HT-29 (cell line): Measurements from ENCODE around the gene RPL37. TPM values are rescaled to one million over a fixed set of nuclear protein-coding genes. Genes with fewer than 3 reads are reported as not detected.
A peak's percentile ranks its signal among the peaks of the same experiment; 100 is the strongest.

ENCODE experiments used
- small RNA-seq: library from RNA; depleted of rRNA; stranded (forward); fragments of <200 nt; gene quantifications from one replicate; pipeline ENCODE3, GENCODE V24; 2014
- total RNA-seq: library from RNA; depleted of rRNA; stranded (reverse); fragments of >200 nt; shearing (Covaris generic); gene quantifications from 2 replicates; pipeline ENCODE4 v1.2.3, GENCODE V29; 2014; rRNA removed

Gene RPL37
- total RNA-seq, 1 experiment from 2014 or later, result 2,122 TPM

Small RNAs within 50 kb of the gene (small RNA-seq; reads per million reads assigned to genes)
- not detected for gene RF00191
- gene SNORD72, result 70.3 reads per million, percentile 96 among the genes with 10 or more reads in this experiment

Other genes starting within 250 kb of the RPL37 start
- gene PTGER4, start 155.3 kb downstream of the RPL37 start, total RNA-seq, result 0.42 and 3.6 TPM in 2 replicates
- gene TTC33, start 79.3 kb downstream of the RPL37 start, total RNA-seq, result 3.0 and 3.5 TPM in 2 replicates
- 81.0 and 81.4 TPM in 2 replicates for gene PRKAA1, start 36.8 kb downstream of the RPL37 start, total RNA-seq
- gene CARD6, start 6.1 kb upstream of the RPL37 start, total RNA-seq, result 1.2 and 1.3 TPM in 2 replicates
- gene C7, start 74.3 kb upstream of the RPL37 start, total RNA-seq, result 0.05 TPM in 1 of 2 replicates, not detected in the other
- not detected in 2 replicates for gene MROH2B, start 236.1 kb upstream of the RPL37 start, total RNA-seq